Activated CD4-positive, alpha-beta T cell treated with anti-CD3 and anti-CD28 coated beads, Interleukin-2, amount 10 ng/mL, durations not matched to agents 24 days and 14 days (primary cell): ENCODE data around the gene CFI. TPM values are rescaled to one million over a fixed set of nuclear protein-coding genes. Genes with fewer than 3 reads are reported as not detected.

Experiments used
- DNase-seq: peaks from one replicate; pipeline ENCODE4 v3.0.0; 2022
- H3K27ac Mint-ChIP-seq: one replicate; pipeline ENCODE4 v1.8.0; 2022; ENCODE audit warnings: mild to moderate bottlenecking, mixed read lengths
- H3K27me3 Mint-ChIP-seq: one replicate; pipeline ENCODE4 v1.8.0; 2022; ENCODE audit warnings: mixed read lengths
- H3K36me3 Mint-ChIP-seq: one replicate; pipeline ENCODE4 v1.8.0; 2022; ENCODE audit warnings: low read depth, mild to moderate bottlenecking, mixed read lengths
- H3K4me1 Mint-ChIP-seq: one replicate; pipeline ENCODE4 v1.8.0; 2021; ENCODE audit warnings: mixed read lengths
- H3K4me3 Mint-ChIP-seq: one replicate; pipeline ENCODE4 v1.8.0; 2022; ENCODE audit warnings: mild to moderate bottlenecking, moderate library complexity, mixed read lengths
- H3K9me3 Mint-ChIP-seq: one replicate; pipeline ENCODE4 v1.8.0; 2021; ENCODE audit warnings: mixed read lengths
- intact Hi-C: fragments of 100-400 bp; cut with micrococcal nuclease; formaldehyde crosslinking; loops from one replicate; pipeline ENCODE4 v1.15.1; 2023
- total RNA-seq: library from RNA; stranded (reverse); gene quantifications from 2 replicates; pipeline ENCODE4 v1.2.3, GENCODE V29; 2022

Gene CFI
- total RNA-seq, 1 donor from 2014 or later = not detected

GRCh38 chr4:109735566-109736365 is 66.0 kb downstream of the CFI start:
- Mint-ChIP-seq H3K4me1 (no peaks in the 10 kb centered on the region), H3K36me3 (no peaks in the 10 kb centered on the region), H3K4me3 (no peak overlapping the region), H3K27ac (no peak overlapping the region), H3K9me3 (no peaks in the 10 kb centered on the region), H3K27me3 (peaks cover 15% of the 10 kb centered on the region)
- intact Hi-C loops = no loop called here
- DNase-seq = no peak

- Mint-ChIP-seq H3K27ac (no peak overlapping the region), H3K36me3 (no peaks in the 10 kb centered on the region), H3K9me3 (no peaks in the 10 kb centered on the region), H3K4me1 (peaks cover 9% of the 10 kb centered on the region), H3K27me3 (peaks cover 9% of the 10 kb centered on the region), H3K4me3 (no peak overlapping the region)
- DNase-seq = no peak
- intact Hi-C loops = loop anchor here (5.0 kb wide), 1 partner anchor 1746 kb away; the partner anchor contains the start of gene HADH
Observed at GRCh38 chr4:109733728-109734127, 68.1 kb downstream of the CFI start.

- peaks cover 10% of the 10 kb centered on the region for H3K36me3 Mint-ChIP-seq
- H3K27me3 Mint-ChIP-seq = peaks cover 6% of the 10 kb centered on the region
- H3K4me1 Mint-ChIP-seq = peaks cover 16% of the 10 kb centered on the region
- peak overlapping the region; percentile 78 for H3K27ac Mint-ChIP-seq
- no peaks in the 10 kb centered on the region for H3K9me3 Mint-ChIP-seq
- intact Hi-C loops = loop anchor here (1.0 to 5.0 kb wide), 2 partner anchors 84 to 1744 kb away; partner anchors contain the start of genes GAR1 and HADH
- H3K4me3 Mint-ChIP-seq = peak overlapping the region; percentile 91
- DNase-seq = no peak
Observed at GRCh38 chr4:109730619-109731545, 70.9 kb downstream of the CFI start.

GRCh38 chr4:109729718-109730618 is 71.8 kb downstream of the CFI start, which contains the start of gene PLA2G12A:
TSS of gene PLA2G12A (minus strand) at chr4:109730070. CDS start at chr4:109729809, 261 bp downstream.
- Mint-ChIP-seq H3K4me1 (peaks cover 16% of the 10 kb centered on the region), H3K9me3 (no peaks in the 10 kb centered on the region), H3K27me3 (peaks cover 6% of the 10 kb centered on the region), H3K27ac (peak within 1 kb of the TSS; percentile 78), H3K4me3 (peak within 1 kb of the TSS; percentile 91), H3K36me3 (peaks cover 11% of the 10 kb centered on the region)
- intact Hi-C loops = loop anchor here (1.0 to 5.0 kb wide), 4 partner anchors 27 to 1743 kb away; partner anchors contain the start of genes CASP6, GAR1, HADH and MCUB
- DNase-seq = peak; percentile 92

- Mint-ChIP-seq H3K4me1 (peaks cover 16% of the 10 kb centered on the region), H3K27ac (peak overlapping the region; percentile 47), H3K36me3 (peaks cover 11% of the 10 kb centered on the region), H3K27me3 (peaks cover 6% of the 10 kb centered on the region), H3K4me3 (peak overlapping the region; percentile 91), H3K9me3 (no peaks in the 10 kb centered on the region)
- no peak for DNase-seq
- intact Hi-C loops = loop anchor here (1.0 to 2.0 kb wide), 2 partner anchors 26 to 168 kb away; partner anchors contain the start of genes CASP6 and MCUB
Observed at GRCh38 chr4:109729117-109729717, 72.6 kb downstream of the CFI start.

- H3K4me3 Mint-ChIP-seq = peak overlapping the region; percentile 91
- peaks cover 4% of the 10 kb centered on the region for H3K27me3 Mint-ChIP-seq
Observed at GRCh38 chr4:109728385-109728784, 73.4 kb downstream of the CFI start.

GRCh38 chr4:109723110-109723509 is 78.7 kb downstream of the CFI start:
- Mint-ChIP-seq H3K4me1 (peaks cover 5% of the 10 kb centered on the region), H3K4me3 (no peak overlapping the region), H3K9me3 (no peaks in the 10 kb centered on the region), H3K36me3 (peaks cover 10% of the 10 kb centered on the region), H3K27me3 (no peaks in the 10 kb centered on the region), H3K27ac (no peak overlapping the region)
- intact Hi-C loops = no loop called here
- no peak for DNase-seq

More at GRCh38 chr4:109728385-109728784, 73.4 kb downstream of the CFI start:
- H3K36me3 Mint-ChIP-seq = peaks cover 11% of the 10 kb centered on the region
- DNase-seq = no peak
- intact Hi-C loops = loop anchor here (2.0 kb wide), 1 partner anchor 168 kb away; the partner anchor contains the start of gene MCUB
- H3K9me3 Mint-ChIP-seq = no peaks in the 10 kb centered on the region
- H3K27ac Mint-ChIP-seq = no peak overlapping the region
- peaks cover 16% of the 10 kb centered on the region for H3K4me1 Mint-ChIP-seq

GRCh38 chr4:109722357-109722756 is 79.4 kb downstream of the CFI start:
- H3K4me3 Mint-ChIP-seq = no peak overlapping the region
- intact Hi-C loops = no loop called here
- peaks cover 10% of the 10 kb centered on the region for H3K36me3 Mint-ChIP-seq

GRCh38 chr4:109721033-109721432 is 80.8 kb downstream of the CFI start:
- no peaks in the 10 kb centered on the region for H3K27me3 Mint-ChIP-seq
- no peak overlapping the region for H3K4me3 Mint-ChIP-seq
- no peaks in the 10 kb centered on the region for H3K9me3 Mint-ChIP-seq
- no peak for DNase-seq
- H3K36me3 Mint-ChIP-seq = peaks cover 13% of the 10 kb centered on the region
- no peak overlapping the region for H3K27ac Mint-ChIP-seq
- peaks cover 2% of the 10 kb centered on the region for H3K4me1 Mint-ChIP-seq
- intact Hi-C loops = no loop called here

More at GRCh38 chr4:109722357-109722756, 79.4 kb downstream of the CFI start:
- Mint-ChIP-seq H3K9me3 (no peaks in the 10 kb centered on the region), H3K4me1 (peaks cover 2% of the 10 kb centered on the region), H3K27me3 (no peaks in the 10 kb centered on the region), H3K27ac (no peak overlapping the region)
- DNase-seq = no peak

- Mint-ChIP-seq H3K36me3 (peaks cover 10% of the 10 kb centered on the region), H3K9me3 (no peaks in the 10 kb centered on the region), H3K27me3 (no peaks in the 10 kb centered on the region), H3K4me3 (no peak overlapping the region), H3K27ac (no peak overlapping the region), H3K4me1 (peaks cover 2% of the 10 kb centered on the region)
- intact Hi-C loops = no loop called here
- no peak for DNase-seq
Observed at GRCh38 chr4:109719604-109720003, 82.2 kb downstream of the CFI start.

- DNase-seq = no peak
- no peak overlapping the region for H3K27ac Mint-ChIP-seq
- H3K4me1 Mint-ChIP-seq = peaks cover 2% of the 10 kb centered on the region
- H3K4me3 Mint-ChIP-seq = no peak overlapping the region
- H3K27me3 Mint-ChIP-seq = no peaks in the 10 kb centered on the region
- intact Hi-C loops = no loop called here
- H3K9me3 Mint-ChIP-seq = no peaks in the 10 kb centered on the region
- H3K36me3 Mint-ChIP-seq = peaks cover 13% of the 10 kb centered on the region
Observed at GRCh38 chr4:109718759-109719158, 83.0 kb downstream of the CFI start.

- H3K4me3 Mint-ChIP-seq = no peak overlapping the region
- intact Hi-C loops = no loop called here
- DNase-seq = no peak
- no peaks in the 10 kb centered on the region for H3K4me1 Mint-ChIP-seq
- no peaks in the 10 kb centered on the region for H3K9me3 Mint-ChIP-seq
- no peaks in the 10 kb centered on the region for H3K27me3 Mint-ChIP-seq
- peaks cover 13% of the 10 kb centered on the region for H3K36me3 Mint-ChIP-seq
- no peak overlapping the region for H3K27ac Mint-ChIP-seq
Observed at GRCh38 chr4:109713500-109713899, 88.3 kb downstream of the CFI start.
